Measurements from ENCODE around the gene NSMF. TPM values are rescaled to one million over a fixed set of nuclear protein-coding genes. Genes with fewer than 3 reads are reported as not detected.

NSMF gene
- total RNA-seq, 1 experiment from 2014 or later = 36.4 TPM

DNA sequence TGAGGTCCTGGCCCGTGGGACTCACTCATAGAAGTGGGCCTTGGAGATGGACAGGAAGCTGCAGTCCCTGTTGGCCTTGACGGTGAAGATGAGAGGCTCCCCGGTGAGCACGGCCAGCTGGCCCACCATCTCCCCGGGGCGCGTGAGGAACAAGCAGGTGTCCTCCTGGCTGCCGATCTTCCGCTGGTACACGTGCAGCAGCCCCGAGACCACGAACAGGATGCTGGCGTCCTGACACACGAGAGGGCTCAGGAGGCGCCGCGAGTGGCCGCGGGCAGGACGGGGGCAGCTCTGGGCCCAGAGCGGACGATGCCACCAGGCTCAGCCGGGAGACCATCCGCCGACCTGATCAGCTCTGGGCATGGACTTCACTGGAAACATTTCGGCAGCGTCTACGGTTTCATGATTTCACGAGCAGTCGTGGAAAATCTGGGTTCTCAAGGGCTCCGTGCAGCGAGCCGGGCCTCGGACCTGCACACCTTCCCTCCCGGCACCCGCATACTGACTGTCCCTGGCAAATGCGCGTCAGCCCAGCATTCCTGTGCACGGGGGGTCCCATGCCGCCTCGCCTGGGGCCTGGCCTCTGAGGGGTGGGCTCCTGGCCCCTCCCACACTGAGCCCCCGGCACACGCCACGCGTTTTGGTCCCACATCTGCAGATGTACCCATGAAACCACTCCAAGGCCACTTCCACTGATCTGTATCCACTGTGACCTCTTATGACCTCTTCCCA, 41.7 kb upstream of the NSMF start:
- DNase-seq = no peak
- Histone ChIP-seq H3K9me2 (replicated peaks; ENCODE audit: insufficient read depth, low read length) (no peaks in the 10 kb centered on the region), H3K4me3 (ENCODE audit: low read length) (no peak overlapping the region), H3K27me3 (ENCODE audit: low read length) (no peaks in the 10 kb centered on the region), H3K9ac (ENCODE audit: low read length) (no peak overlapping the region), H3K4me1 (ENCODE audit: low read length) (no peaks in the 10 kb centered on the region), H2AFZ (ENCODE audit: low read length) (no peak overlapping the region), H3K9me3 (ENCODE audit: low read length) (no peaks in the 10 kb centered on the region), H3K79me2 (ENCODE audit: low read length) (no peaks in the 10 kb centered on the region), H4K20me1 (ENCODE audit: insufficient read depth, low read depth, low read length) (no peaks in the 10 kb centered on the region), H3K4me2 (ENCODE audit: low read depth, low read length, poor library complexity, severe bottlenecking) (no peak overlapping the region), H3K36me3 (ENCODE audit: insufficient read depth, low read length) (no peaks in the 10 kb centered on the region), H3K27ac (ENCODE audit: low read length) (no peak overlapping the region)

DNA sequence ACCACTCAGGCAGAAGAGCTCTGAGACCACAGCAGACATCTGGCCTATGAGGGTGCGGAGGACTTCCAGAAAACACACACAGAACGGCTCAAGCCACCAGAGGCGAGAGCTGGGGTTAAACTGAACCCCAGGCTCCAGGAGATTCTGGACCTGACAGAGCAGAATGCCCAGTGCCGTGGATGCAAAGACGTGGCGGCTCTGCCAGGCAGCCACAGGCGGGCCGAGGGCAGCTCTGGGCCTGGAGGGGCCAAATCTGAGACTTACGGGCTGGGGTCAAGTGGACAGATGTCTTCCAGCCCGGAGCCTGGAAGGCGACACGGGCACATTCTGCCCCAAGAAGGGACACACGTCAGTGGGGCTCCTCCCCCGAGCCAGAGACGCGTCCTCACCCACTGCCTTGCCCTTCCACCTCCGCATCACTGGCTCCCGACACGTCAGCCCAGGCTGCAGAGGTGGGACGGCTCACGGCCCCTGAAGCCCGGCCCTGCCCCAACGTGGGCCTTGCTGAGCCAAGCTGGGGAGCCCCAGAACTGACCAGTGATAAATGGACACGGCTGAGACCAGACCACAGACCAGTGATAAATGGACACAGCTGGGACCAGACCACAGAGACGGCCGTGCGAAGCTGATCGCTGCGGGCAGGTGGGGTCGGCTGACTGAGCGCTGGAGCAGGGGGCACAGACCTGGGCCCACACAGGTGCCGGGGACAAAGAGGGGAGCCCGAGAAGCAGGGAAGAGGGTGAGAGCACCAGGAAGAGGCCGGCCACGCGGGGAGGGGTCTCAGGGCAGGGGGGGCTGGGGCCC, 40.9 kb upstream of the NSMF start:
- no peak overlapping the region for H3K4me3 ChIP-seq (ENCODE audit: low read length)
- H3K27me3 ChIP-seq (ENCODE audit: low read length) = no peaks in the 10 kb centered on the region
- no peak overlapping the region for H3K4me2 ChIP-seq (ENCODE audit: low read depth, low read length, poor library complexity, severe bottlenecking)
- H3K9me2 ChIP-seq (replicated peaks; ENCODE audit: insufficient read depth, low read length) = no peaks in the 10 kb centered on the region
- no peaks in the 10 kb centered on the region for H3K4me1 ChIP-seq (ENCODE audit: low read length)
- no peaks in the 10 kb centered on the region for H3K79me2 ChIP-seq (ENCODE audit: low read length)
- H2AFZ ChIP-seq (ENCODE audit: low read length) = no peak overlapping the region
- H4K20me1 ChIP-seq (ENCODE audit: insufficient read depth, low read depth, low read length) = no peaks in the 10 kb centered on the region
- H3K9me3 ChIP-seq (ENCODE audit: low read length) = no peaks in the 10 kb centered on the region
- no peaks in the 10 kb centered on the region for H3K36me3 ChIP-seq (ENCODE audit: insufficient read depth, low read length)
- H3K9ac ChIP-seq (ENCODE audit: low read length) = no peak overlapping the region
- no peak overlapping the region for H3K27ac ChIP-seq (ENCODE audit: low read length)
- no peak for DNase-seq

DNA sequence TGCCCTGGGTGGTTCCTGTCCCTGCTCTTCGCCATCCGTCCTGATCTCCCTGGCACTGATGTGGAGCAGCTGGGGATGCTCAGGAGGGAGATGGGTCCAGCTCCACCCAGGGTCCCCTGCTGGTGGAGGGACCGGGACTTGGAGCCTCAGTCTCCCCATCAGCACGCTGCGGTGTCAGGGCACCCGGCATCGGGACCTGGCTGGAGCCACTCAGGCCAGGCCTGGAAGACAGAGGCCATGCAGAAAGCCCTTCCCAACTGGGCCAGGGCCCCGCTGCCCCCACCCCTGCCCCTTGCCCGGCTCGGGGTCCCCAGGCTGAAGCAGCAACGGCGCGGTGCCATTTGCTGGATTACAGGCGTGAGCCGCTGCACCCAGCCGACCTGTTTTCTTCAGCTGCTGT, 40.3 kb upstream of the NSMF start:
- no peak overlapping the region for H3K9ac ChIP-seq (ENCODE audit: low read length)
- DNase-seq = no peak
- H3K36me3 ChIP-seq (ENCODE audit: insufficient read depth, low read length) = no peaks in the 10 kb centered on the region
- H3K9me2 ChIP-seq (replicated peaks; ENCODE audit: insufficient read depth, low read length) = no peaks in the 10 kb centered on the region
- H3K27me3 ChIP-seq (ENCODE audit: low read length) = no peaks in the 10 kb centered on the region
- no peaks in the 10 kb centered on the region for H3K79me2 ChIP-seq (ENCODE audit: low read length)
- H4K20me1 ChIP-seq (ENCODE audit: insufficient read depth, low read depth, low read length) = no peaks in the 10 kb centered on the region
- H3K27ac ChIP-seq (ENCODE audit: low read length) = no peak overlapping the region
- no peak overlapping the region for H2AFZ ChIP-seq (ENCODE audit: low read length)
- H3K4me2 ChIP-seq (ENCODE audit: low read depth, low read length, poor library complexity, severe bottlenecking) = no peak overlapping the region
- no peak overlapping the region for H3K4me3 ChIP-seq (ENCODE audit: low read length)
- H3K9me3 ChIP-seq (ENCODE audit: low read length) = no peaks in the 10 kb centered on the region
- H3K4me1 ChIP-seq (ENCODE audit: low read length) = no peaks in the 10 kb centered on the region

DNA sequence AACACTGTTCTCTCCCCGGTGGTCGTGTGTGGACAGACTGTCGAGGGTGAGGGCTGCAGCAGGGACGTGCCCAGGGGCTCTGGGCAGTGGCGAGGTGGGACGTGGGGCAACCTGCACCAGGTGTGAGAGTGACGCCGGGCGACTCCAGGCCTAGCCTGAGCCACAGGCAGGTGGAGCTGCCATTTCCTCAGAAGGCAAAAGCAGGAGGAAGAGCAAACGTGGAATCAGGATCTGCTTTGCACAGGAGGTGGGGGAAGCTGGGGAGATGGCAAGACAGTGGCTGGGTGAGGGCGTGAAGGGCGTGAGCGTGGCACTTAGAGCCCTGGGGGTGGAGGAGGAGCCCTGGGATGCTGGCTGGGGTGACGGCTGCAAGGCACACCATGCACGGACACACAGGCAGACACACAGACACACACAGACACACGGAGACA, 39.6 kb upstream of the NSMF start:
- no peaks in the 10 kb centered on the region for H3K9me3 ChIP-seq (ENCODE audit: low read length)
- no peak overlapping the region for H3K9ac ChIP-seq (ENCODE audit: low read length)
- H3K79me2 ChIP-seq (ENCODE audit: low read length) = no peaks in the 10 kb centered on the region
- H2AFZ ChIP-seq (ENCODE audit: low read length) = no peak overlapping the region
- H3K4me2 ChIP-seq (ENCODE audit: low read depth, low read length, poor library complexity, severe bottlenecking) = no peak overlapping the region
- H3K4me3 ChIP-seq (ENCODE audit: low read length) = no peak overlapping the region
- H3K27ac ChIP-seq (ENCODE audit: low read length) = no peak overlapping the region
- no peaks in the 10 kb centered on the region for H3K9me2 ChIP-seq (replicated peaks; ENCODE audit: insufficient read depth, low read length)
- DNase-seq = no peak
- H4K20me1 ChIP-seq (ENCODE audit: insufficient read depth, low read depth, low read length) = no peaks in the 10 kb centered on the region
- H3K36me3 ChIP-seq (ENCODE audit: insufficient read depth, low read length) = no peaks in the 10 kb centered on the region
- H3K27me3 ChIP-seq (ENCODE audit: low read length) = no peaks in the 10 kb centered on the region
- no peaks in the 10 kb centered on the region for H3K4me1 ChIP-seq (ENCODE audit: low read length)

DNA sequence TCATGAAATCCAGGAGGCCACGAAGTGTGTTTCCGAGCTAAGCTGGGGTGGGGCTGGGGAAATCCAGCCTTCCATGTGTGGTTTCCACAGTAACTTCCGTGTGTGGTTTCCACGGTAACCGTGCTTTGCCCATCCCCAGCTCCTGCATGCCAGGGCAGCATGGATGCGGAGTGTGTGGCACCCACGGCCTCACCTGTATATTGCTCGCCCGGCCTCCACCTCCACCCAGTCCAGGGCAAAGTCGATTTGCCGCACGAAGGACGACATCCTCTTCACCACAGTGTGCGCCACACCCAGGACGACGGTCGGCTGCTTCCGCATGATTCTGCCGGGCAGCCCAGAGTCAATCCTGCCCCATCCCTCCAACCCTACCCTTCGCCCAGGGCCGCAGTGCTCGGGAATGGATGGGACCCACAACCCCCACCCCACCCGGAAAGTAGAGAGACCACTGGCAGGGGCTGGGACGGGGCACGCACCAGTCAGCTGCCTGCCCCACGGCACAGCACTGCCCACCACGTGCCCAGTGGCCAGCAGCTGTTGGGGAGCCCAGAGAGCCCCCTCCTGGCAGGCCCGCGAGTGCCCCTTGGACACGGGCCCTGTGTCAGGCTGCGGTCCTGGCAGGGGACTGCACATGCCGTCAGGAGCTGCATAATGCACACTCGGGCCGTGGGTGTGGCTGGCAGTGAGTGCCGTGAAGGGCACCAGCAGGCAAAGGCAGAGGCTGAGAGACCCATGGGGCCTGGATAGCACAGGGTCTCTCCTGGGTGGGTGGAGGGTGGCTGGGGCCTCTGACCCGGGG, 39.0 kb upstream of the NSMF start:
- Histone ChIP-seq H3K36me3 (ENCODE audit: insufficient read depth, low read length) (no peaks in the 10 kb centered on the region), H4K20me1 (ENCODE audit: insufficient read depth, low read depth, low read length) (no peaks in the 10 kb centered on the region), H3K9me3 (ENCODE audit: low read length) (no peaks in the 10 kb centered on the region; the same call in 1 of the 2 replicates), H3K27ac (ENCODE audit: low read length) (no peak overlapping the region), H2AFZ (ENCODE audit: low read length) (no peak overlapping the region), H3K4me2 (ENCODE audit: low read depth, low read length, poor library complexity, severe bottlenecking) (no peak overlapping the region), H3K4me1 (ENCODE audit: low read length) (no peaks in the 10 kb centered on the region), H3K27me3 (ENCODE audit: low read length) (no peaks in the 10 kb centered on the region), H3K9me2 (replicated peaks; ENCODE audit: insufficient read depth, low read length) (no peaks in the 10 kb centered on the region), H3K4me3 (ENCODE audit: low read length) (no peak overlapping the region), H3K79me2 (ENCODE audit: low read length) (no peaks in the 10 kb centered on the region), H3K9ac (ENCODE audit: low read length) (no peak overlapping the region)
- no peak for DNase-seq

DNA sequence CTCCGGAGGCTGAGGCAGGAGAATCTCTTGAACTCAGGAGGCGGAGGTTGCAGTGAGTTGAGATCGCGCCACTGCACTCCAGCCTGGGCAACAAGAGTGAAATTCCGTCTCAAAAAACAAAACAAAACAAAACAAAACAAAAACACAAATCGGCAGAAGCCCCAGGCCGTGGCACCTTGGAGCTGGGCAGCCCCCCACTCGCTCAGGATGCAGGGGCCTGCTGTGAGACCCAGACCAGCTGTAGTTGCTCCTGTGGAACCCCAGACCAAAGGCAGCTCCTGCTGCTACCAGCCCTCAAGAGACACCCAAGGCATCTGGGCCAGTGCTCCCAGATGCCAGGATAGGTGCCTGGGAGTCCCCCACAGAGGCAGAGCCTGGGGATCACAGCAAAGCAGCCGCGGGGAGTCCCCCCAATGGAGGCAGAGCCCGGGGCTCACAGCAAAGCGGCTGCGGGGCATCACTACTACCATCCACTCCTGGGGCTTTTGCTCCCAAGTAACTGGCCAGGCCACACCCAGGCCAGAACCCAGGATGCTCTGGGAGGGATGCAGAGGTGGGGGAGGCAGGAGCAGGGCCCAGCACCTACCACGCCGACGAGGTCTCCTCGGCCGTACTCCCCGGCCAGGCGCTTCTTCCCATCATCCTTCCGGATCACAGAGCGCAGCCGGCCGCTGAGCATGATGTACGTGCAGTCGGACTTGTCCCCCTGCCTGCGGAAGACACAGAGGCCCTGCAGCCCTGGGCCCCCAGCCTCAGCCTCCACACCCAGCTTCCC, 37.7 kb upstream of the NSMF start:
- no peaks in the 10 kb centered on the region for H3K36me3 ChIP-seq (ENCODE audit: insufficient read depth, low read length)
- no peak overlapping the region for H2AFZ ChIP-seq (ENCODE audit: low read length)
- H3K9me2 ChIP-seq (replicated peaks; ENCODE audit: insufficient read depth, low read length) = no peaks in the 10 kb centered on the region
- H3K79me2 ChIP-seq (ENCODE audit: low read length) = no peaks in the 10 kb centered on the region
- no peaks in the 10 kb centered on the region; the same call in 1 of the 2 replicates for H3K9me3 ChIP-seq (ENCODE audit: low read length)
- no peak overlapping the region for H3K27ac ChIP-seq (ENCODE audit: low read length)
- no peaks in the 10 kb centered on the region for H3K4me1 ChIP-seq (ENCODE audit: low read length)
- no peak overlapping the region for H3K4me2 ChIP-seq (ENCODE audit: low read depth, low read length, poor library complexity, severe bottlenecking)
- H3K4me3 ChIP-seq (ENCODE audit: low read length) = no peak overlapping the region
- H3K9ac ChIP-seq (ENCODE audit: low read length) = no peak overlapping the region
- H3K27me3 ChIP-seq (ENCODE audit: low read length) = no peaks in the 10 kb centered on the region
- no peaks in the 10 kb centered on the region for H4K20me1 ChIP-seq (ENCODE audit: insufficient read depth, low read depth, low read length)
- no peak for DNase-seq

DNA sequence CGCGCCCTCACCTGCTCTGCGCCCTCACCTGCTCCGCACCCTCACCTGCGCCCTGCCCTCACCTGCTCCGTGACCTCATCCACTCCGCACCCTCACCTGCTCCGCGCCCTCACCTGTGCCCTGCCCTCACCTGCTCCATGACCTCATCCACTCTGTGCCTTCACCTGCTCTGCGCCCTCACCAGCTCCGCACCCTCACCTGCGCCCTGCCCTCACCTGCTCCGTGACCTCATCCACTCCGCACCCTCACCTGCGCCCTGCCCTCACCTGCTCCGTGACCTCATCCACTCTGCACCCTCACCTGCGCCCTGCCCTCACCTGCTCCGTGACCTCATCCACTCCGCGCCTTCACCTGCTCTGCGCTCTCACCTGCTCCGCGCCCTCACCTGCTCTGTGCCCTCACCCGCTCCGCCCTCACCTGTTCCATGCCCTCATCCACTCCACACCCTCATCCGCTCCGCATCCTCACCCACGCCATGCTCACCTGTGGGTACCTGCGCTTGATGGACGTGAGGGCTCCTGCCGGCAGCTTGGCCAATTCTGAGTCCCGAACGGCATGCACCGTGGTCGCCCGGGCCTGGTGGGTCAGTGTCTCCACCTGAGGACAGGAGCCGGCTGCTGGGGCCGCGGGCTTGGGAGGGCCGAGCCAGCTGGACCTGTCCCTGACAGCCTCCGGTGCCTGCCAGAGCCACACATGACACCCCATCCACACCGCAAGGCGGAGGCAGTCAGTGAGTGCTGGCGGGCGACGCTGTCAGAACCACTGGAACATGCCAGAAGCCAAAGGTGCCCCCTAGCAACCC, 35.6 kb upstream of the NSMF start:
- Histone ChIP-seq H3K4me2 (ENCODE audit: low read depth, low read length, poor library complexity, severe bottlenecking) (no peak overlapping the region), H3K4me3 (ENCODE audit: low read length) (no peak overlapping the region), H3K36me3 (ENCODE audit: insufficient read depth, low read length) (no peaks in the 10 kb centered on the region), H4K20me1 (ENCODE audit: insufficient read depth, low read depth, low read length) (no peaks in the 10 kb centered on the region), H3K9me3 (ENCODE audit: low read length) (no peaks in the 10 kb centered on the region; the same call in 1 of the 2 replicates), H3K79me2 (ENCODE audit: low read length) (no peaks in the 10 kb centered on the region), H3K27me3 (ENCODE audit: low read length) (no peaks in the 10 kb centered on the region), H3K27ac (ENCODE audit: low read length) (no peak overlapping the region), H3K9me2 (replicated peaks; ENCODE audit: insufficient read depth, low read length) (no peaks in the 10 kb centered on the region), H3K4me1 (ENCODE audit: low read length) (no peaks in the 10 kb centered on the region), H3K9ac (ENCODE audit: low read length) (no peak overlapping the region), H2AFZ (ENCODE audit: low read length) (no peak overlapping the region)
- no peak for DNase-seq

Data from Karpas-422 (cell line).